ENCODE data around the gene NAA10.

The NAA10 gene

DNA sequence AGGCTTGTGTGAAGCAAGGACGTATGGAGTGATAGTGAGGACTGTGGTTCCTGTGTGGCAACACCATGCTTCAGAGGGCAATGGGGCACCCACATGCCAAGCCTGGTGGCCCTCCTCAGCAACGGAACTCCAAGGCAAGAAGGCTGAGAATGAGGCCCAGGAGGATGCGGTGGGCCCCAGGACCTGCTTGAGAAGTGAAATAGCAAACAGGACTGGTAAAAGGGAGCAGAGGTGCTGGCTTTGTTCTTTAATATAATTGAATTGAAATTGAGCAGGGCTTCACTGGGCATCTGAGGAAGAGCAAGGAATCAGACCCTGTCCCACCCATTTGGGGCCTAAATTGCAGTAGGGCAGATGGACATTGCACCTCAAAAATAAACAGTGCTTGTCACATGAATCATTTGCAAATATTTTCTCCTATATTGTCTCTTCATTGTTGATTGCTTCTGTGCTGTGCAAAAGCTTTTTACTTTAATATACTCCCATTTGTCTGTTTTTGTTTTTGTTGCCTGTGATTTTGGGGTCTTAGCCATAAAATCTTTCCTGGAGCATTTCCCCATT, 40.0 kb upstream of the NAA10 start:
- TF ChIP-seq CEBPB (IDR thresholded peaks at IDR 0.05) (no peak), EGR1 (IDR thresholded peaks at IDR 0.05) (no peak), CREB1 (IDR thresholded peaks at IDR 0.05; ENCODE audit: low read depth) (no peak), FOXM1 (IDR thresholded peaks at IDR 0.05; ENCODE audit: borderline replicate concordance, low read depth) (no peak), ZBTB7A (IDR thresholded peaks at IDR 0.05; ENCODE audit: low read depth) (no peak), NFIC (IDR thresholded peaks at IDR 0.05) (no peak), EP300 (IDR thresholded peaks at IDR 0.05; ENCODE audit: borderline replicate concordance) (no peak), TAF1 (IDR thresholded peaks at IDR 0.05; ENCODE audit: low read depth) (no peak), YY1 (IDR thresholded peaks at IDR 0.05; ENCODE audit: low read depth) (no peak), RAD21 (IDR thresholded peaks at IDR 0.05; ENCODE audit: low read depth) (no peak), TEAD4 (IDR thresholded peaks at IDR 0.05) (no peak)
- TF ChIP-seq, protein P1, sequence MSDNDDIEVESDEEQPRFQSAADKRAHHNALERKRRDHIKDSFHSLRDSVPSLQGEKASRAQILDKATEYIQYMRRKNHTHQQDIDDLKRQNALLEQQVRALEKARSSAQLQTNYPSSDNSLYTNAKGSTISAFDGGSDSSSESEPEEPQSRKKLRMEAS (IDR thresholded peaks at IDR 0.05): no peak
- TF ChIP-seq, protein P2, sequence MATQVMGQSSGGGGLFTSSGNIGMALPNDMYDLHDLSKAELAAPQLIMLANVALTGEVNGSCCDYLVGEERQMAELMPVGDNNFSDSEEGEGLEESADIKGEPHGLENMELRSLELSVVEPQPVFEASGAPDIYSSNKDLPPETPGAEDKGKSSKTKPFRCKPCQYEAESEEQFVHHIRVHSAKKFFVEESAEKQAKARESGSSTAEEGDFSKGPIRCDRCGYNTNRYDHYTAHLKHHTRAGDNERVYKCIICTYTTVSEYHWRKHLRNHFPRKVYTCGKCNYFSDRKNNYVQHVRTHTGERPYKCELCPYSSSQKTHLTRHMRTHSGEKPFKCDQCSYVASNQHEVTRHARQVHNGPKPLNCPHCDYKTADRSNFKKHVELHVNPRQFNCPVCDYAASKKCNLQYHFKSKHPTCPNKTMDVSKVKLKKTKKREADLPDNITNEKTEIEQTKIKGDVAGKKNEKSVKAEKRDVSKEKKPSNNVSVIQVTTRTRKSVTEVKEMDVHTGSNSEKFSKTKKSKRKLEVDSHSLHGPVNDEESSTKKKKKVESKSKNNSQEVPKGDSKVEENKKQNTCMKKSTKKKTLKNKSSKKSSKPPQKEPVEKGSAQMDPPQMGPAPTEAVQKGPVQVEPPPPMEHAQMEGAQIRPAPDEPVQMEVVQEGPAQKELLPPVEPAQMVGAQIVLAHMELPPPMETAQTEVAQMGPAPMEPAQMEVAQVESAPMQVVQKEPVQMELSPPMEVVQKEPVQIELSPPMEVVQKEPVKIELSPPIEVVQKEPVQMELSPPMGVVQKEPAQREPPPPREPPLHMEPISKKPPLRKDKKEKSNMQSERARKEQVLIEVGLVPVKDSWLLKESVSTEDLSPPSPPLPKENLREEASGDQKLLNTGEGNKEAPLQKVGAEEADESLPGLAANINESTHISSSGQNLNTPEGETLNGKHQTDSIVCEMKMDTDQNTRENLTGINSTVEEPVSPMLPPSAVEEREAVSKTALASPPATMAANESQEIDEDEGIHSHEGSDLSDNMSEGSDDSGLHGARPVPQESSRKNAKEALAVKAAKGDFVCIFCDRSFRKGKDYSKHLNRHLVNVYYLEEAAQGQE (IDR thresholded peaks at IDR 0.05; ENCODE audit: low read depth): no peak
- TF ChIP-seq, protein P3, sequence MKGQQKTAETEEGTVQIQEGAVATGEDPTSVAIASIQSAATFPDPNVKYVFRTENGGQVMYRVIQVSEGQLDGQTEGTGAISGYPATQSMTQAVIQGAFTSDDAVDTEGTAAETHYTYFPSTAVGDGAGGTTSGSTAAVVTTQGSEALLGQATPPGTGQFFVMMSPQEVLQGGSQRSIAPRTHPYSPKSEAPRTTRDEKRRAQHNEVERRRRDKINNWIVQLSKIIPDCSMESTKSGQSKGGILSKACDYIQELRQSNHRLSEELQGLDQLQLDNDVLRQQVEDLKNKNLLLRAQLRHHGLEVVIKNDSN (IDR thresholded peaks at IDR 0.05): no peak

DNA sequence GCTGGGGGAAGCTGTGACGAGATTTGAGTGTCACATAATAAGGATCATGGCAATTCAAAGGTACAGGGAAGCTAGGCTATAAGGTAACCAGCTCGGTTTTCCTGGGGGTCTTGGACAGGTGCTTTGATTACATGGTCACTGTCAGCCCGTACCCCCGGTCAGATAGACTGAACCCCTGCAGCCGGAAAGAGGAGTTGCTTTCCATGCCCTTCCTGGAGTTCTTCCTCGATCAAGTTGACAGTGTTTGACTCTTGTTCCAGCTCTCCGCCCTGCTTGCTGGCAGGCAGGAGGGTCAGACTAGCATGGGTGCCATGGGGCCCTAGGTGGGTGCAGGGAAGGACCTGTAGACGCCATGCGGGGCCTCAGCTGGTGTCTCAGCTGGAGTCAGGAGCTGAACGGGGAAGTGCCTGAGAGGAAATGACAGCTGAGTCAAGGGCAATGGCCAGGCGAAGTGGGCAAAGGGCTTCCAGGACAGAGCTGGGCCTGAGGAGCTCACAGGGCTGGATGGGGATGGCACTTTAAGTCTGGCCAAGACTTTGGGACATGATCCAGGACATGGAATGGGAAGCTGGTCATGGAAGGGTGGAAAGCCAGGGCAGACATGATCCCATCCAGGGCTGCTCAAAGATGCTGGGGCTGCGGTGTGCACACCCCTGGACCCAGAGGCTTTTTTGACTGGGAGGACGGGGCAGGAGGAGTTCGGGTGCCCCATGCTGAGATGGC, 39.3 kb upstream of the NAA10 start:
- TF ChIP-seq NFIC (IDR thresholded peaks at IDR 0.05) (no peak), TEAD4 (IDR thresholded peaks at IDR 0.05) (no peak), YY1 (IDR thresholded peaks at IDR 0.05; ENCODE audit: low read depth) (no peak), RAD21 (IDR thresholded peaks at IDR 0.05; ENCODE audit: low read depth) (no peak), FOXM1 (IDR thresholded peaks at IDR 0.05; ENCODE audit: borderline replicate concordance, low read depth) (no peak), EP300 (IDR thresholded peaks at IDR 0.05; ENCODE audit: borderline replicate concordance) (no peak), EGR1 (IDR thresholded peaks at IDR 0.05) (no peak), CEBPB (IDR thresholded peaks at IDR 0.05) (no peak), TCF12 (IDR thresholded peaks at IDR 0.05; ENCODE audit: low read depth) (no peak), TAF1 (IDR thresholded peaks at IDR 0.05; ENCODE audit: low read depth) (no peak), ZBTB7A (IDR thresholded peaks at IDR 0.05; ENCODE audit: low read depth) (no peak)
- TF ChIP-seq, protein P1 (IDR thresholded peaks at IDR 0.05): no peak

- TF ChIP-seq CREB1 (IDR thresholded peaks at IDR 0.05; ENCODE audit: low read depth) (no peak), TAF1 (IDR thresholded peaks at IDR 0.05; ENCODE audit: low read depth) (no peak)
- TF ChIP-seq, protein P1 (IDR thresholded peaks at IDR 0.05): no peak
- TF ChIP-seq, protein P2 (IDR thresholded peaks at IDR 0.05; ENCODE audit: low read depth): no peak
Measured at GRCh38 chrX:153973127-153974002, 38.5 kb upstream of the NAA10 start.

- TF ChIP-seq CREB1 (IDR thresholded peaks at IDR 0.05; ENCODE audit: low read depth) (peak; percentile 62; the same call in 1 of the 2 replicates), TEAD4 (IDR thresholded peaks at IDR 0.05) (no peak), YY1 (IDR thresholded peaks at IDR 0.05; ENCODE audit: low read depth) (no peak)
- TF ChIP-seq, protein P2 (IDR thresholded peaks at IDR 0.05; ENCODE audit: low read depth): no peak
Measured at GRCh38 chrX:153972368-153973126, 37.7 kb upstream of the NAA10 start, which contains the start of gene TMEM187. Gene TMEM187, plus strand, starts transcription at chrX:153972754. Its CDS starts 9,309 bp downstream, at chrX:153982063.

Data from Ishikawa (cell line).